HG03045 (cell line): ENCODE data around the gene NCS1.

Experiments used
- ATAC-seq: cut with Tn5 transposase; IDR thresholded peaks from one replicate; pipeline ENCODE4 v1.9.1; 2021; ENCODE audit warnings: mild to moderate bottlenecking, moderate library complexity; ENCODE audit not compliant: unreplicated experiment

Gene NCS1

DNA sequence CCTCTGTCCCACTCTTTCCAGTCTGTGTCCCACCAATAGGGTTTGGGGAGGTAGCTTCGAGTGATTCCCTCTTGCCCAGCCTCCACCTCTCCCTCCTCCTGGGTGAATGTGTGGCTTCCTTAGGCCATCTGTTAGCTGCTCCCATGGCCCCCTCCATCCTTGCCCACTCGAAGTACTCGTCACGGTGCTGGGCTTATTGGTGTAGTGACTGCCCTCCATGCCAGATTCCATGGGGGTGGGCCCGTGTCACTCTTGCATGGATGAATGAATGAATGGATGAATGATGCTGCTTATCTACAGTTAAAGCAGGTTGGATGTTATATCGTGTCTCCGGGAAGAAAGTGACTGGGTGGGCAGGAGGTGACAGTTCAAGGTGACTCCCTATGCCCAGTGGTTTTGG is 112.5 kb downstream of the NCS1 start:
- ATAC-seq = no peak

- ATAC-seq = no peak
These were observed 113.1 kb downstream of the NCS1 start for GRCh38 chr9:130285271-130285670.

DNA sequence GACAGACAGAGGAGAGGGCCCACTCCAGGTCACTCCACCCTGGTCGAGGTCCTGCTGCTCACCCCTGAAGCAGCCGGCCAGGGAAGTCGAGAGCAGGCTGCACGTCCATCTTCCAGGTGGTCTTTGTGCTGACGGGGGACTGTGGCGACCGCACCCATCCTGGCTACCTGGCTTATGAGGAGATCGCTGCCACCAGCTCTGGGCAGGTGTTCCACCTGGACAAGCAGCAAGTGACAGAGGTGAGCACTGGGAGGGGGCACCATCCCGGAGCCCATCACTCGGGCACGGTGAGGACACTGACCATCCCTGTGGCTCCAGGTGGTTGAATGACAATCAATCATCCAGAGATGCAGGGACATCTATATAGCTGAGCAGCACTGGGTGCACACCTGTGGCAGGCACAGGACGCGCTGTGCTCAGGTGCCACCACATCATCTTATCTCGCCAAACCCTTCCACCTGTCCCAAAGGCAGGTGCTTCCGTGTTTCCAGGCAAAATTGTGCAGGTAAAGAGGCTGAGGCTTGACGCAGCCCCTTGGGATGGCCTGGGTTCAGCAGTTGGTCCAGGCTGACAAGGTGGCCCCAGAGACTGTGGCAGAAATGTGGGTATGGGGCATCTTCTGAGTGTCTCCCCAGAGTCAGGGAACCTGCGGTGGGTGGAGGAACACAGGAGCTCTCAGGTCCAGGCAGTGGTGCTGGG is 114.0 kb downstream of the NCS1 start:
- no peak for ATAC-seq
